Activated CD4-positive, alpha-beta memory T cell treated with anti-CD3 and anti-CD28 coated beads, Interleukin-2, amount 10 ng/mL, durations not matched to agents 7 days and 5 days (primary cell): ENCODE data around the gene ALG1. TPM values are rescaled to one million over a fixed set of nuclear protein-coding genes. Genes with fewer than 3 reads are reported as not detected.
"Not testable (repeated sequence)": the region's sequence is repeated elsewhere in the genome, so short reads cannot be mapped to it uniquely, and the experiment has no call there.

Source experiments
- CTCF ChIA-PET: fragments of 350-600 bp; sonication (Branson Sonifier 250); formaldehyde crosslinking; loops from one replicate; lab custom pipeline; 2021; ENCODE audit warnings: antibody characterized with exemption, inconsistent platforms; lab: Charles Lee
- POLR2A ChIA-PET: fragments of 350-600 bp; sonication (Branson Sonifier 250); formaldehyde crosslinking; loops from one replicate; lab custom pipeline; 2021; ENCODE audit warnings: antibody characterized with exemption; lab: Charles Lee
- DNase-seq: peaks from one replicate; pipeline ENCODE4 v3.0.0-alpha.2; 2020
- H3K27ac Mint-ChIP-seq: one replicate; pipeline ENCODE4 v1.8.0; 2021; ENCODE audit warnings: mild to moderate bottlenecking, mixed read lengths
- H3K27me3 Mint-ChIP-seq: one replicate; pipeline ENCODE4 v1.8.0; 2021; ENCODE audit warnings: mixed read lengths
- H3K36me3 Mint-ChIP-seq: one replicate; pipeline ENCODE4 v1.8.0; 2021; ENCODE audit warnings: low read depth, mixed read lengths
- H3K4me1 Mint-ChIP-seq: one replicate; pipeline ENCODE4 v1.8.0; 2021; ENCODE audit warnings: mixed read lengths
- H3K4me3 Mint-ChIP-seq: one replicate; pipeline ENCODE4 v1.8.0; 2021; ENCODE audit warnings: mild to moderate bottlenecking, mixed read lengths
- H3K9me3 Mint-ChIP-seq: one replicate; pipeline ENCODE4 v1.8.0; 2021; ENCODE audit warnings: mixed read lengths
- total RNA-seq, 2 experiments: library from RNA; stranded (reverse); gene quantifications; one replicate each; pipeline ENCODE4 v1.2.3, GENCODE V29; 2021

Gene ALG1
- total RNA-seq, 2 experiments from 2014 or later, result 18.7 to 19.3 TPM

- DNase-seq, result peak; percentile 37
- H3K36me3 Mint-ChIP-seq, H3K9me3 Mint-ChIP-seq, CTCF ChIA-PET, POLR2A ChIA-PET: not testable (repeated sequence)
- H3K4me3 Mint-ChIP-seq, result peak overlapping the region; percentile 82
- peak overlapping the region; percentile 78 for H3K27ac Mint-ChIP-seq
- H3K27me3 Mint-ChIP-seq, result peaks cover 10% of the 10 kb centered on the region
- peaks cover 28% of the 10 kb centered on the region for H3K4me1 Mint-ChIP-seq
These were observed 25.4 kb downstream of the ALG1 start for GRCh38 chr16:5097061-5097469.

DNA sequence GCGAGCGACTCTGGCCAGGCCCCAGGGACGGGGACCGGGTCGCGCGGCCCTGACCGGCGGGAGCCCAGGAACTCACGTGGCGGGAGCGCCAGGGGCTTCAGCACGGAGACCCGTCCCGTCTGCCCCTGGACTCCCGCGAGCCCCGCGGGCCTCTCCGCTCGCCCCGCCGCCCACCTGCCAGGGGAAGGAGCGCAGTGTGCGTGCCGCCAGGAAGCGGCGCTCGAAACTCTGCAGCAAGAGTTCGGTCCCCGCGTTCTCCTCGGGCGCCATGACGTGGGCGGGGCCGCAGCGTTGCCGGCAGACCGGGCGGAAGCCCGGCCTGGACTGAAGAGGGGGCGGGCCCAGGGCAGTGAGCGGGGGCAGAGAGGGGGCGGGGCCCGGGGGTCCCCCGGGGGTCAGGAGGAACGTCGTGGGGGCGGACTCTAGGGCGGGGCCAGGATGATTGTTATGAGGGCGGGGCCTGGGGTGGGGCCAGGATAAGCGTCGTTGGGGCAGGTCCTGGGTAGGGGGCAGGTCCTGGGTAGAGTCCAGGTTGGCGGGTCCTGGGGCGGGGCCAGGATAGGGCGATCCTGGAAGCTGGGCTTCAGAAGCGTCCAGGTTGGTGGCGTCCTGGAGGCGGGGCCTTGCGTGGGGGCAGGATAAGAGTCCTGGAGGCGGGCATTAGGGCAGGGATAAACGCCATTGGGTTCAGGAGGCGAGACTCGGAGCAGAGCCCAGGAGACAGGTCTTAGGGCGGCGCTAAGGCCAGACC is 26.0 kb downstream of the ALG1 start, which contains the start of gene EEF2KMT:
TSS of gene EEF2KMT (minus strand) at position 326 of the 751 bp plus-strand sequence. CDS start at position 270, 56 bp downstream.
- H3K36me3 Mint-ChIP-seq, H3K9me3 Mint-ChIP-seq: not testable (repeated sequence)
- CTCF ChIA-PET, result interaction anchor here (0.6 kb wide), 1 partner anchor 473 kb away, joined by 3 read pairs; the partner anchor contains the start of gene MGRN1
- POLR2A ChIA-PET, result interaction anchor here (0.9 to 1.4 kb wide), 2 partner anchors 26 to 64 kb away, joined by 5 to 7 read pairs; partner anchors contain the start of genes ALG1 and NAGPA
- Mint-ChIP-seq H3K27me3 (peaks cover 10% of the 10 kb centered on the region), H3K4me1 (peaks cover 24% of the 10 kb centered on the region), H3K27ac (peak within 1 kb of the TSS; percentile 92), H3K4me3 (peak within 1 kb of the TSS; percentile 82)
- DNase-seq, result peak; percentile 97

DNA sequence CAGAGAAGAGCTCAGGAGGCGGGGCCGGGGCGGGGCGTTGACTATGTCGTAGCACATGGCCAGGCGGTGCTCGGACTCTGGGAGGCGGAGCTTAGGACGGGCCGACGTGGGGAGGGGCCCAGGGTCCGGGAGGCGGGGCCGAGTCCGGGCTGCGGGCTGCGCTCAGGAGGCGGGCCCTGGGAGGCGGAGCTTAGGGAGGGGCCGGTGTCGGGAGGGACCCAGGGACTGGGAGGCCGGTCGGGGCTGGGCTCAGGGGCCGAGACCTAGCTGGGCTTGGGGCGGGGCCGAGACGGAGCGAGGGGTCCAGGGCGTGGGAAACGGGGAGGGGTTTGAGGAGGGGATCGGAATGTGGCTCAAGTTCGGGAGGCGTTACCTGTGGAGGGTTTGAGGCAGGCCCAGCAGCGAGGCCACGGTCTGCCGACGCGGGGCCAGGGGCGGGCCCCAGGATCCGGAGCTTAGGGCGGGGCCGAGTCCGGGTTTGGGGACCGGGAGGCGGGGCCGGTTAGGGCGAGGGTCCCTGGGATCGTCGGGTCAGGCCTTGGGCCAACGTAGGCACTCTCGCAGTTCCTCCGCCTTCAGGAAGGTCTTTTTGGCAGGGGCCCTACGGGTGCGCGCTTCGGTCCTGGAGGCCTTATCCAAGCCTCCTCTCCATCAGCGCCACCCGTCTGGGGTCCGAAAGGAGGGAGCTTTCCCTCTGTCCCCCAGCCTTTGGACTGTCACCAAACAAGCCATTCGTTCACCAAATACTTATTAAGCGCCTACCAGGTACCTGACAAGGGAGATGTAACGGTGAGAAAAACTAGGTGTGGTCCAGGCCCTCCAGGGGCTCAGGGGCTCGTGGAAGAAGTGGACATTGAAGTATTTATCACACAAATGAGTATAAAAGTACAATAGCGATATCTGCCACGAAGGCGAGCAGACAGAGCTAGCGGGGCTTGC is 26.8 kb downstream of the ALG1 start:
- CTCF ChIA-PET, result interaction anchor here (0.6 kb wide), 1 partner anchor 474 kb away, joined by 3 read pairs; the partner anchor contains the start of gene MGRN1
- peaks cover 24% of the 10 kb centered on the region for H3K4me1 Mint-ChIP-seq
- not testable (repeated sequence) for H3K9me3 Mint-ChIP-seq, H3K36me3 Mint-ChIP-seq
- H3K27me3 Mint-ChIP-seq, result peaks cover 10% of the 10 kb centered on the region
- POLR2A ChIA-PET, result interaction anchor here (0.9 to 1.4 kb wide), 2 partner anchors 27 to 64 kb away, joined by 5 to 7 read pairs; partner anchors contain the start of genes ALG1 and NAGPA
- DNase-seq, result peak; percentile 79
- H3K27ac Mint-ChIP-seq, result peak overlapping the region; percentile 92
- peak overlapping the region; percentile 82 for H3K4me3 Mint-ChIP-seq

- CTCF ChIA-PET, H3K27ac Mint-ChIP-seq, H3K36me3 Mint-ChIP-seq, DNase-seq, H3K9me3 Mint-ChIP-seq: not testable (repeated sequence)
- H3K4me1 Mint-ChIP-seq, result peaks cover 24% of the 10 kb centered on the region
- POLR2A ChIA-PET, result interaction anchor here (1.4 kb wide), 1 partner anchor 27 kb away, joined by 7 read pairs; the partner anchor contains the start of gene ALG1
- peak overlapping the region; percentile 82 for H3K4me3 Mint-ChIP-seq
- H3K27me3 Mint-ChIP-seq, result peaks cover 10% of the 10 kb centered on the region
These were observed 27.5 kb downstream of the ALG1 start for GRCh38 chr16:5099174-5099573.

- H3K27ac Mint-ChIP-seq, DNase-seq, H3K4me1 Mint-ChIP-seq, CTCF ChIA-PET, H3K9me3 Mint-ChIP-seq, POLR2A ChIA-PET, H3K36me3 Mint-ChIP-seq, H3K4me3 Mint-ChIP-seq: not testable (repeated sequence)
- H3K27me3 Mint-ChIP-seq, result peaks cover 10% of the 10 kb centered on the region
These were observed 31.8 kb downstream of the ALG1 start for GRCh38 chr16:5103296-5104032.

GRCh38 chr16:5105039-5105438 is 33.4 kb downstream of the ALG1 start:
- H3K27me3 Mint-ChIP-seq, H3K4me1 Mint-ChIP-seq, H3K36me3 Mint-ChIP-seq, DNase-seq, CTCF ChIA-PET, POLR2A ChIA-PET, H3K27ac Mint-ChIP-seq, H3K9me3 Mint-ChIP-seq, H3K4me3 Mint-ChIP-seq: not testable (repeated sequence)

- CTCF ChIA-PET, result no interaction called here
- no peak overlapping the region for H3K27ac Mint-ChIP-seq
- H3K27me3 Mint-ChIP-seq, result peaks cover 3% of the 10 kb centered on the region
- POLR2A ChIA-PET, result no interaction called here
- H3K9me3 Mint-ChIP-seq, result no peaks in the 10 kb centered on the region
- H3K4me3 Mint-ChIP-seq, result no peak overlapping the region
- H3K36me3 Mint-ChIP-seq, result no peaks in the 10 kb centered on the region
- H3K4me1 Mint-ChIP-seq, result no peaks in the 10 kb centered on the region
- no peak for DNase-seq
These were observed 37.0 kb downstream of the ALG1 start for GRCh38 chr16:5108505-5109158.

DNA sequence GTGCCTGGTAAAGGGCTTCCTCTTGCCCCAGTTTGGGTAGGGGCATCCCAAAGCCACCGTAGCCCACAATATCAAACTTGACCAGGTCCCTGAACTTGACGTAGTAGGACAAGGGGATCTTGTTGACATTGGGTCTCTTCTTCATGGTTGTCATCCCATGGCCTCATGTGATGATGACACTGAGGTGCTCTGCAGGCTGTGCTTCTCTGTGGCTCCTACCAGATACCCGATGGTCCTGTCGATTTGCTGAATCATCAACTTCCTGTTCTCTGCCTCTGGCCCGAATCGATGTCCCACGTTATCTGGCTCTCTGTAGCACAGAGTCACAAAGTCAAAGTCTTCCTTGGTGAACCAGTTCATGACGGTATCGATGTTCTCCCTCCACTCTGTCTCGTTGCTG is 39.3 kb downstream of the ALG1 start:
- not testable (repeated sequence) for H3K27ac Mint-ChIP-seq, H3K27me3 Mint-ChIP-seq

GRCh38 chr16:5116780-5117295 is 45.2 kb downstream of the ALG1 start:
- H3K27ac Mint-ChIP-seq, H3K4me1 Mint-ChIP-seq, H3K9me3 Mint-ChIP-seq, POLR2A ChIA-PET, DNase-seq, H3K4me3 Mint-ChIP-seq, CTCF ChIA-PET, H3K36me3 Mint-ChIP-seq: not testable (repeated sequence)
- H3K27me3 Mint-ChIP-seq, result peaks cover 24% of the 10 kb centered on the region

More for the DNA sequence above, 39.3 kb downstream of the ALG1 start:
- H3K9me3 Mint-ChIP-seq, POLR2A ChIA-PET, DNase-seq, CTCF ChIA-PET, H3K36me3 Mint-ChIP-seq, H3K4me3 Mint-ChIP-seq, H3K4me1 Mint-ChIP-seq: not testable (repeated sequence)

GRCh38 chr16:5117300-5118087 is 45.9 kb downstream of the ALG1 start:
- H3K4me1 Mint-ChIP-seq, H3K9me3 Mint-ChIP-seq, H3K27ac Mint-ChIP-seq, H3K4me3 Mint-ChIP-seq, H3K36me3 Mint-ChIP-seq, DNase-seq, CTCF ChIA-PET, POLR2A ChIA-PET: not testable (repeated sequence)
- peaks cover 24% of the 10 kb centered on the region for H3K27me3 Mint-ChIP-seq

DNA sequence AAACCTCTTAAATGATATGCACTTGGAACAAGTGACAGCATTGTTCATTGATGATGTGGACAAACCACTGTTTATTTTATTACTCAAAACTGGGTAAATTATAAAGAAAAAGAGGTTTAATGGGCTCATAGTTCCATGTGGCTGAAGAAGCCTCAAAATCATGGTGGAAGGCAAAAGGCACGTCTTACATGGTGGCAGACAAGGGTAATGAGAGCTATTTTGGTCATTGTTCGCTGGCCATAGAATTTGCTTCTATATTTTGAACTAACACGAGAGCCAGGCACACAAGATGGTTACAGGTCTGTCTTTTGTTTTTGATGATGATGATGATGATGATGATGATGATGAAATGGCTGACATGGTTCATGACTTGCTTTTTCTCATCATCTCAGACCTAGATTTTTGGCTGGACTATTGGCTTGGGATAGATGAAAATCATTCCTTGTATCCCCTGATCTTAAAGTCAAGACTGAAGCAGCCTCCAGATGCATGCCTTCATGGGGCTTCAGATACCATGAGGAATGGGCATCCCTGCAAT is 59.9 kb downstream of the ALG1 start:
- H3K9me3 Mint-ChIP-seq, POLR2A ChIA-PET, H3K4me3 Mint-ChIP-seq, DNase-seq, CTCF ChIA-PET, H3K27ac Mint-ChIP-seq, H3K36me3 Mint-ChIP-seq, H3K4me1 Mint-ChIP-seq: not testable (repeated sequence)
- H3K27me3 Mint-ChIP-seq, result peaks cover 24% of the 10 kb centered on the region
